ENCODE measurements around the gene TP53I11.

The TP53I11 gene

DNA sequence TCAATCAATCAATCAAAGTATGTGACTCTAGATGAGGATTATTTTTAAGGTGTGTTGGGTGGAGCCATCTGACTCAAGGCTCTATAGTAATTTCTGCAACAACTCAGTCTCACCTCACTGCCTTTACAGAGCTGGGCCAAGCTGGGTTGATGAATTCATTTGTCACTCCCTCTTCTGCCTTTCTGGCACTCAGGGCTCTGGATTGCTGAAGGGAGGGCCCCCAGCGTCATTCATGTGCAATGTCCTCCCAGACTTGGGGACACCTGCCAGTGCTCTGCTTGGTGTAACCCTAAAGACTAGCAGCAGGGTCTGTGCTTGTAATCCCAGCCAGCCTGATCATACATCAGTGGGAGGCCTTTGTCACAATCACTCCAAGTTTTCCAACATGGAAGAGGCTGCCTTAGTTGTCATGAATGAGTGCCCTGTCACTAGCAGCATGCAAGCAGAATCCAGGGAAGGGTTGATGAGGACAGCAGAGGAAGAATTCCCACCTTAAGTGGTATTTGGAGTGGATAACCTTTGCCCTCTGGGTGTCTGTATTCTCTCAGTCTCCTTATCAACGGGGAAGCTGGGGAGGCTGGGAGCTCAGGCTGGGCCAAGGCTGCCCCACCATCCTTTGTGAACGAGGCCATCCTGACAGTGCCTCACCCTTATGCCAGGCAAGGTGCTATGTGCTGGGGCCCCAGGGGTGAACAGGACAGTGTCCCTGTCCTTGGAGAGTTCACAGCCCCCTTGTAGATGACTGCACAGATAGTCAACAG is 2.0 kb upstream of the TP53I11 start:
- no peaks in the 10 kb centered on the region for H3K36me3 ChIP-seq (ENCODE audit: control insufficient read depth, insufficient read depth, low read length)
- H2BK5ac ChIP-seq (ENCODE audit: low read length), result peak overlapping the region; percentile 51
- no peak overlapping the region for H3K27ac ChIP-seq (ENCODE audit: low read depth, low read length)
- H3K4ac ChIP-seq (ENCODE audit: low read depth, low read length), result no peak overlapping the region
- H3K4me2 ChIP-seq (ENCODE audit: low read length), result no peak overlapping the region
- no peak overlapping the region for H4K8ac ChIP-seq (ENCODE audit: low read depth, low read length)
- no CpG with 5 or more reads among the region's 3 CpGs for WGBS (ENCODE audit: extremely low coverage, insufficient coverage, low lambda C conversion rate)
- no peak overlapping the region for H2AK5ac ChIP-seq (ENCODE audit: low read length)
- H3K79me2 ChIP-seq (ENCODE audit: control insufficient read depth, insufficient read depth, low read length), result peaks cover 2% of the 10 kb centered on the region
- H3K79me1 ChIP-seq (ENCODE audit: low read length), result peaks cover 8% of the 10 kb centered on the region
- no peak overlapping the region for H3K9ac ChIP-seq (ENCODE audit: low read length)
- H3K18ac ChIP-seq (ENCODE audit: low read length), result no peak overlapping the region
- peaks cover 28% of the 10 kb centered on the region for H3K4me1 ChIP-seq (ENCODE audit: control insufficient read depth, low read depth, low read length)
- no peak overlapping the region for H3K4me3 ChIP-seq (ENCODE audit: low read length)
- H3K27me3 ChIP-seq (ENCODE audit: insufficient read depth, low read length, poor library complexity), result no peaks in the 10 kb centered on the region
- peak overlapping the region; percentile 62 for H3K56ac ChIP-seq (ENCODE audit: low read length)
- no peak for DNase-seq
- H2BK15ac ChIP-seq (replicated peaks; ENCODE audit: low read depth), result no peak overlapping the region
- no peak overlapping the region for H4K5ac ChIP-seq (ENCODE audit: low read length)
- no peak overlapping the region for H2BK120ac ChIP-seq (ENCODE audit: low read depth, low read length)
- no peak overlapping the region for H3K23ac ChIP-seq (ENCODE audit: low read length)

DNA sequence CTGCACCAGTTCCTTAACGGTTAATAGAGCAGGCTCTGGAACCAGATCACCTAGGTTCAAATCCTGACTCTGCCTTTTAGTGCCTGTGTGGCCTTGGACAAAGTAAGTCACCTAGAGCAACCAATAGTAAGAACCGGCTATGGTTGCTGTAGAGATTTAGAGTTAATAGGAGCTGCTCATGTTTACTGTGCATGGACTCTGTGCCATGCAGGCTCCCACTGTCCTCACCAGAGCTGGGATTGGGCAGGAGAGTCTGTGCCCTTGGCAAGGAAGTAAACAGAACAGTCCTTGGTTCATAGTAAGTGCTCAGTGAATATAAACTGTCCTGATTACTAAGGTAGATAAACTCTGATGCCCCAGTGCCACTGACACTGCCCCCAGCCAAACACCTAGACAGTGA is 1.4 kb upstream of the TP53I11 start:
- Histone ChIP-seq H3K4ac (ENCODE audit: low read depth, low read length) (no peak overlapping the region), H3K27ac (ENCODE audit: low read depth, low read length) (no peak overlapping the region), H3K23ac (ENCODE audit: low read length) (no peak overlapping the region), H2BK15ac (replicated peaks; ENCODE audit: low read depth) (no peak overlapping the region), H2BK120ac (ENCODE audit: low read depth, low read length) (no peak overlapping the region), H3K79me2 (ENCODE audit: control insufficient read depth, insufficient read depth, low read length) (peaks cover 2% of the 10 kb centered on the region), H4K5ac (ENCODE audit: low read length) (no peak overlapping the region), H3K27me3 (ENCODE audit: insufficient read depth, low read length, poor library complexity) (no peaks in the 10 kb centered on the region), H3K79me1 (ENCODE audit: low read length) (peaks cover 8% of the 10 kb centered on the region), H2BK5ac (ENCODE audit: low read length) (no peak overlapping the region), H3K4me1 (ENCODE audit: control insufficient read depth, low read depth, low read length) (peaks cover 28% of the 10 kb centered on the region), H3K56ac (ENCODE audit: low read length) (no peak overlapping the region), H3K9ac (ENCODE audit: low read length) (no peak overlapping the region), H4K8ac (ENCODE audit: low read depth, low read length) (no peak overlapping the region), H3K4me2 (ENCODE audit: low read length) (no peak overlapping the region), H3K36me3 (ENCODE audit: control insufficient read depth, insufficient read depth, low read length) (no peaks in the 10 kb centered on the region), H3K18ac (ENCODE audit: low read length) (no peak overlapping the region), H2AK5ac (ENCODE audit: low read length) (peak overlapping the region; percentile 23), H3K4me3 (ENCODE audit: low read length) (no peak overlapping the region)
- DNase-seq, result no peak
- WGBS (ENCODE audit: extremely low coverage, insufficient coverage, low lambda C conversion rate), result no CpG with 5 or more reads among the region's 2 CpGs

DNA sequence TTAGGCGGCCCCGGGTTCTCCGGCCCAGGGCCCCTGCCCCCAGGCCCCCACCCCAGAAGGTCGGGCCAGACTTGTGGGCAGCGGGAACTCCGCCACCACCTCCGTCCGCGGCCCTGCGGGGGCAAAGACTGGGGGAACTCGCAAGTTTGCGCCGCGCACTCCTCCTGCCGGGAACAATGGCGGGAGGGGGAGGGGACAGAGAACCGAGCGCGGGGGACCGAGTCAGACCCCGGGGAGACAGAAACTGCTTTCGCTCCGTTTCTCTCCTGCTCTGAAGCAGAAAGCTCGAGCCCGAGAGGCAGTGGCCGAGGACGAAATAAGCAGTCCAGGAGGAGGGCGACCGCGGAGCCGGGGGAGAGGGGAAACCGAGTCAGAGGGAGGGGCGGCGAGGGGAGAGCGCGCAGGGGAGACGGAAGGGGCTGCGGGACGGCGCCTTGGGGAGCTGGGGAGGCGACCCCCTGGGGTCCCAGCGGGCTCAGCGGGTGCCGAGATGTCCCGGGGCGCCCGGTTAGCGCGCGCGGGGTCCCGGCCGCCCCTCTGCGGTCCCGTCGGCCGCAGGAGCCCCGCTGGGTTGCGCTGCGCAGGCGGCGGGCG is 555 bp downstream of the TP53I11 start:
- Histone ChIP-seq H3K9ac (ENCODE audit: low read length) (peak overlapping the region; percentile 87), H3K56ac (ENCODE audit: low read length) (peak overlapping the region; percentile 94), H3K18ac (ENCODE audit: low read length) (peak overlapping the region; percentile 93), H3K27me3 (ENCODE audit: insufficient read depth, low read length, poor library complexity) (no peaks in the 10 kb centered on the region), H4K5ac (ENCODE audit: low read length) (no peak overlapping the region), H2BK120ac (ENCODE audit: low read depth, low read length) (peak overlapping the region; percentile 17), H3K4me2 (ENCODE audit: low read length) (peak overlapping the region; percentile 63), H3K23ac (ENCODE audit: low read length) (peak overlapping the region; percentile 54), H2BK5ac (ENCODE audit: low read length) (peak overlapping the region; percentile 70), H3K36me3 (ENCODE audit: control insufficient read depth, insufficient read depth, low read length) (no peaks in the 10 kb centered on the region), H3K27ac (ENCODE audit: low read depth, low read length) (peak overlapping the region; percentile 41), H2BK15ac (replicated peaks; ENCODE audit: low read depth) (no peak overlapping the region), H3K79me1 (ENCODE audit: low read length) (peaks cover 8% of the 10 kb centered on the region), H3K4me1 (ENCODE audit: control insufficient read depth, low read depth, low read length) (peaks cover 19% of the 10 kb centered on the region), H3K79me2 (ENCODE audit: control insufficient read depth, insufficient read depth, low read length) (peaks cover 2% of the 10 kb centered on the region), H3K4ac (ENCODE audit: low read depth, low read length) (peak overlapping the region; percentile 44), H2AK5ac (ENCODE audit: low read length) (no peak overlapping the region), H4K8ac (ENCODE audit: low read depth, low read length) (peak overlapping the region; percentile 84), H3K4me3 (ENCODE audit: low read length) (peak overlapping the region; percentile 77)
- WGBS (ENCODE audit: extremely low coverage, insufficient coverage, low lambda C conversion rate), result no CpG with 5 or more reads among the region's 63 CpGs
- no peak for DNase-seq

DNA sequence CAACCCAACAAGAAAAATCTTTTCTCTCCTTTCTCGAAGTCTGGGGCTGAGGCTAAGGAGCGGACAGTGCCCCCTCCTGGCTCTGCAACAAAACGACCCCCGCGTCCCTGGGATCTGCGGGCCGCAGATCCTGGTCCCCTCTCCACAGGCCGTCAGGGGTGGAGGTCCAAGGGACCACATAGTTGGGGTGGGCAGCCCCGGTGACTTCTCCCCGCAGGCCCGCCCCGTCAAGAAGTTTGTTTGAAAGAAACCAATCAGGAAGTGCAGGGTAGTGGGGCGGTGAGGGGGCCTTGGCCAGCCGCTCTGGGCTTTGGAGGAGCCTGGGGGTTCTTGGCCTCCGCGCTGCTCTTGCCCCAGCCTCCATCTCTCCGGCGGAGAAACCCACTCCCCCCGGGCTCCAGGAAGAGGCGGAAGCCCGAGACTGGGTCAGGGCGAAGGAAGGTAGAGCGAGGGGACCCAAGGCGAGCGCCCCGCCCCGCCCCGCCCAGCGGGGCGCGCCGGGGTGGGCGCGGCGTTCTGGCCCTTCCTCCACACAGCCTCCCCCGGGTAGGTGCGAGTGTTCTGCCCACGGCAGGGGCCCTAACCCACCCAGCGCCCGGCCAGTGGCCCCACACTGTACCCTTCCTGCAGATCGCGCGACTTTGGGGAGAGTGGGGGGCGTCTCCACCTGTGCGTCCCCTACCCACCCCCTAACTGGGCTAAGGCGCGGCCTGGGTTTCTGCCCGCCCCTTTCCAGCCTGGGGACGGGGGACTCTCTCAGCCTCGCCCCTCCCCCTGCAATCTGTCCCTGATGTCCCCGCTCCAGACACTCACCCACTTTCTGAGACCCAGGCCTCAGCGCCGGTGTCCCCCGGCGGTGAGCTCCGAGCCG is 1.3 kb downstream of the TP53I11 start:
- Histone ChIP-seq H2BK5ac (ENCODE audit: low read length) (no peak overlapping the region), H4K5ac (ENCODE audit: low read length) (no peak overlapping the region), H3K4me1 (ENCODE audit: control insufficient read depth, low read depth, low read length) (peaks cover 14% of the 10 kb centered on the region), H3K36me3 (ENCODE audit: control insufficient read depth, insufficient read depth, low read length) (no peaks in the 10 kb centered on the region), H4K8ac (ENCODE audit: low read depth, low read length) (no peak overlapping the region), H3K4ac (ENCODE audit: low read depth, low read length) (peak overlapping the region; percentile 44), H3K27me3 (ENCODE audit: insufficient read depth, low read length, poor library complexity) (no peaks in the 10 kb centered on the region), H3K27ac (ENCODE audit: low read depth, low read length) (peak overlapping the region; percentile 69), H3K9ac (ENCODE audit: low read length) (peak overlapping the region; percentile 87), H3K4me3 (ENCODE audit: low read length) (peak overlapping the region; percentile 77), H2AK5ac (ENCODE audit: low read length) (no peak overlapping the region), H3K18ac (ENCODE audit: low read length) (peak overlapping the region; percentile 93), H3K79me1 (ENCODE audit: low read length) (peaks cover 8% of the 10 kb centered on the region), H3K4me2 (ENCODE audit: low read length) (peak overlapping the region; percentile 63), H3K79me2 (ENCODE audit: control insufficient read depth, insufficient read depth, low read length) (peaks cover 2% of the 10 kb centered on the region), H3K23ac (ENCODE audit: low read length) (no peak overlapping the region), H3K56ac (ENCODE audit: low read length) (peak overlapping the region; percentile 94), H2BK120ac (ENCODE audit: low read depth, low read length) (peak overlapping the region; percentile 17), H2BK15ac (replicated peaks; ENCODE audit: low read depth) (no peak overlapping the region)
- peak; percentile 85 for DNase-seq
- WGBS (ENCODE audit: extremely low coverage, insufficient coverage, low lambda C conversion rate), result no CpG with 5 or more reads among the region's 57 CpGs

DNA sequence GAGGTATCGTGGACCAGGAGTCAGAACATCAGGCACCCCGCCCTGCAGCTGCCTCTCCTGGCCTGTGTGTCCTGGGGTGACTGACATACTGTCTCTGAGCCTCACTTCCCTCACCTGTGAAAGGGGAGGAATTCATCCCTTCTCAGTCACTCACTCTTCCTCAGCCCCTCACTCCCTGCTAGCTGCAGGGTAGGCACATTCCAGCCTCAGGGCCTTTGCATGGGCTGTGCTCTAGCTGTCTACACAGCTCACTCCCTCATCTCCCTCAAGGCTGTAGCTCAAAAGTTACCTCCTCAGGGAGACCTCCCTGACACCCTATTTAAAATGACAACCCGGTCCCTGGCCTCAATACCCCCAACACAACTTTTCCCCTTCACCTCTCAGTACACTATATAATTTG is 2.5 kb downstream of the TP53I11 start:
- WGBS (ENCODE audit: extremely low coverage, insufficient coverage, low lambda C conversion rate), result no CpG with 5 or more reads among the region's 3 CpGs
- no peak overlapping the region for H3K9ac ChIP-seq (ENCODE audit: low read length)
- no peak overlapping the region for H3K4ac ChIP-seq (ENCODE audit: low read depth, low read length)
- peaks cover 11% of the 10 kb centered on the region for H3K79me1 ChIP-seq (ENCODE audit: low read length)
- H2AK5ac ChIP-seq (ENCODE audit: low read length), result no peak overlapping the region
- no peak overlapping the region for H2BK15ac ChIP-seq (replicated peaks; ENCODE audit: low read depth)
- H3K27ac ChIP-seq (ENCODE audit: low read depth, low read length), result no peak overlapping the region
- no peak overlapping the region for H4K8ac ChIP-seq (ENCODE audit: low read depth, low read length)
- H3K4me3 ChIP-seq (ENCODE audit: low read length), result no peak overlapping the region
- no peak overlapping the region for H2BK5ac ChIP-seq (ENCODE audit: low read length)
- peaks cover 13% of the 10 kb centered on the region for H3K4me1 ChIP-seq (ENCODE audit: control insufficient read depth, low read depth, low read length)
- H3K79me2 ChIP-seq (ENCODE audit: control insufficient read depth, insufficient read depth, low read length), result peaks cover 2% of the 10 kb centered on the region
- H3K36me3 ChIP-seq (ENCODE audit: control insufficient read depth, insufficient read depth, low read length), result no peaks in the 10 kb centered on the region
- H3K4me2 ChIP-seq (ENCODE audit: low read length), result no peak overlapping the region
- no peak overlapping the region for H3K56ac ChIP-seq (ENCODE audit: low read length)
- no peak overlapping the region for H2BK120ac ChIP-seq (ENCODE audit: low read depth, low read length)
- no peaks in the 10 kb centered on the region for H3K27me3 ChIP-seq (ENCODE audit: insufficient read depth, low read length, poor library complexity)
- H3K23ac ChIP-seq (ENCODE audit: low read length), result no peak overlapping the region
- no peak for DNase-seq
- H3K18ac ChIP-seq (ENCODE audit: low read length), result no peak overlapping the region
- no peak overlapping the region for H4K5ac ChIP-seq (ENCODE audit: low read length)
